HG03520 (cell line): ENCODE results near the gene BTBD6.

Experiments used
- ATAC-seq: cut with Tn5 transposase; IDR thresholded peaks from one replicate; pipeline ENCODE4 v1.9.1; 2021; ENCODE audit warnings: mild to moderate bottlenecking, moderate library complexity; ENCODE audit not compliant: unreplicated experiment

Gene BTBD6

GRCh38 chr14:105229099-105229655, 19.2 kb upstream of the BTBD6 start:
- ATAC-seq, result no peak

GRCh38 chr14:105240811-105241576, 7.3 kb upstream of the BTBD6 start:
- no peak for ATAC-seq

GRCh38 chr14:105241641-105242040, 6.7 kb upstream of the BTBD6 start:
- ATAC-seq, result no peak

GRCh38 chr14:105244334-105244733, 4.0 kb upstream of the BTBD6 start:
- no peak for ATAC-seq

- ATAC-seq, result no peak
Observed at GRCh38 chr14:105247026-105247425, 1.3 kb upstream of the BTBD6 start.

GRCh38 chr14:105247715-105248367, 492 bp upstream of the BTBD6 start:
- ATAC-seq, result no peak

- ATAC-seq, result no peak
Observed at GRCh38 chr14:105249182-105250007, 1.1 kb downstream of the BTBD6 start.

- no peak for ATAC-seq
Observed at GRCh38 chr14:105250008-105250366, 1.7 kb downstream of the BTBD6 start.

GRCh38 chr14:105250986-105251385, 2.7 kb downstream of the BTBD6 start:
- ATAC-seq, result no peak

GRCh38 chr14:105251920-105252319, 3.6 kb downstream of the BTBD6 start:
- no peak for ATAC-seq

GRCh38 chr14:105252552-105253328, 4.4 kb downstream of the BTBD6 start:
- ATAC-seq, result no peak

GRCh38 chr14:105253329-105253682, 5.0 kb downstream of the BTBD6 start:
- ATAC-seq, result no peak

- no peak for ATAC-seq
Observed at GRCh38 chr14:105255021-105255507, 6.7 kb downstream of the BTBD6 start.

- ATAC-seq, result no peak
Observed at GRCh38 chr14:105256292-105256960, 8.1 kb downstream of the BTBD6 start.

- no peak for ATAC-seq
Observed at GRCh38 chr14:105257464-105257863, 9.1 kb downstream of the BTBD6 start.

GRCh38 chr14:105258846-105259245, 10.5 kb downstream of the BTBD6 start:
- no peak for ATAC-seq

- ATAC-seq, result no peak
Observed at GRCh38 chr14:105260959-105261358, 12.6 kb downstream of the BTBD6 start.

GRCh38 chr14:105261781-105262180, 13.4 kb downstream of the BTBD6 start:
- ATAC-seq, result no peak

- no peak for ATAC-seq
Observed at GRCh38 chr14:105267820-105268548, 19.7 kb downstream of the BTBD6 start.
